Hippocampal formation (tissue), 2 donors: ENCODE results near the gene NDUFAF7.
"Not testable (repeated sequence)": the region's sequence is repeated elsewhere in the genome, so short reads cannot be mapped to it uniquely, and the experiment has no call there.

Experiments
- DNase-seq, 2 donors: peaks; one replicate each; lab custom pipeline; 2025; lab: John Stamatoyannopoulos, UW

NDUFAF7 gene, protein sequence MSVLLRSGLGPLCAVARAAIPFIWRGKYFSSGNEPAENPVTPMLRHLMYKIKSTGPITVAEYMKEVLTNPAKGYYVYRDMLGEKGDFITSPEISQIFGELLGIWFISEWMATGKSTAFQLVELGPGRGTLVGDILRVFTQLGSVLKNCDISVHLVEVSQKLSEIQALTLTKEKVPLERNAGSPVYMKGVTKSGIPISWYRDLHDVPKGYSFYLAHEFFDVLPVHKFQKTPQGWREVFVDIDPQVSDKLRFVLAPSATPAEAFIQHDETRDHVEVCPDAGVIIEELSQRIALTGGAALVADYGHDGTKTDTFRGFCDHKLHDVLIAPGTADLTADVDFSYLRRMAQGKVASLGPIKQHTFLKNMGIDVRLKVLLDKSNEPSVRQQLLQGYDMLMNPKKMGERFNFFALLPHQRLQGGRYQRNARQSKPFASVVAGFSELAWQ

DNA sequence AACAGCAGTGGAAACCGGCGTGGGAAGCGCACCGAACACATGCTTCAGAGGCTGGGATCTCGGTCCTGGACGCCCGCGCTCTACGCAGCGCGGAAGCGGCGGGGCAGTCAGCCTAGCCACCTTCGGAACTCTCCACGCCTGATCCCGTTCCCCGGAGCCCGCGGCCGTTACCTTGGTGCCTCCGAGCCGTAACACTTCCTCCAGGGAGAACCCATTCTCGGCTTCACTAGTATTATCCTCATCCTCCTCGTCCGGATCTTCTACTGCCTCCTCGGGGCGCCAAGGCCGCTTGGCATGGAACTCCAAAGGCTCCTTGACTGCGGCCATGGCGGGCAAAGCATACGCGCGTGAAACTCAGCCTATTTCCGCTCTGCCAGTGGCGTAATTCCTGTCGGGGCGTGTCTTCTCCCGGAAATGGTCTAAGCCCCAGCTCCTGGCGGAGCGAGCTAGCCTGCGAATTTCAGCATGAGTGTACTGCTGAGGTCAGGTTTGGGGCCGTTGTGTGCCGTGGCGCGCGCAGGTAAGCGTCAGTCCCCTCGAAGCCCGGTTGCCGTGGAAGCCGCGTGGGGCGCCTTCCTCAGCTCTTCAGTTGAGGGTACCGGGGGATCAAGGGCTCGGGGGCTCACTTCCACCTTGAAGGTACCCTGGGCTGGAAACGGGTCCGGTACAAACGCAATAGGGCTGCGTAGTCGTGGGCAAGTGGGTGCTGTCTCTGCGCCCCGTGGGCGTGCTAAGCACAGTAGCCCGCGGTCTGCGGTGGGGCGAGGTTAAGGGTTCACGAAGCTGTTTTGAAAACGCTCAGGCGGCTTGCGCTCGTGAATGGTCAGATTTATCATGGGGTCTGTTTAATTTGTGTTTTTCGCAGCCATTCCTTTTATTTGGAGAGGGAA, at the start of gene NDUFAF7, which contains the start of gene CEBPZ:
NDUFAF7 (plus strand) TSS at position 418 of the 890 bp plus-strand sequence; CDS start at position 466, 48 bp downstream.
CEBPZ (minus strand) TSS at position 356 of the 890 bp plus-strand sequence; CDS start at position 327, 29 bp downstream.
- DNase-seq: peak; percentile 89

GRCh38 chr2:37181726-37182684, 49.5 kb upstream of the NDUFAF7 start:
- no peak for DNase-seq

DNA sequence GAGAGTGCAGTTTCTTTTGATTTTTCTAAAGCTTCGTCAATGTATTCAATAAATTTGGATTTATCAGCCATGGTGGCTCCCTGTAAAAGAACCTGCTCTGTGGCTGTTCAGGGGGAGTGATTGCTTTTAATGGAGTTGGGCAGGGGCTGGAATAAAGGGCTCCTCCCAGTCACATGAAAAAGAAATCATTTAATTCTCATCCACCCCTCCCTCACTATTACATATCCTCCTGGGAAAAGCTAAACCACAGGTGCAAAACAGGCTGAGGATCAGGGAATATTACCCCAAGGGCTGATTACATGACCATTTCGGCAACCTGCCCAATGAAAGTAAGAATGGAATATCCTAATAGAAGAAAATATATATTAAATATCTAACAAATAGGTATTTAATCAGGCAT, 42.9 kb upstream of the NDUFAF7 start, which contains the start of gene SULT6B1:
SULT6B1 (minus strand) TSS at position 101 of the 400 bp plus-strand sequence; CDS start at position 71, 30 bp downstream.
- DNase-seq: no peak

DNA sequence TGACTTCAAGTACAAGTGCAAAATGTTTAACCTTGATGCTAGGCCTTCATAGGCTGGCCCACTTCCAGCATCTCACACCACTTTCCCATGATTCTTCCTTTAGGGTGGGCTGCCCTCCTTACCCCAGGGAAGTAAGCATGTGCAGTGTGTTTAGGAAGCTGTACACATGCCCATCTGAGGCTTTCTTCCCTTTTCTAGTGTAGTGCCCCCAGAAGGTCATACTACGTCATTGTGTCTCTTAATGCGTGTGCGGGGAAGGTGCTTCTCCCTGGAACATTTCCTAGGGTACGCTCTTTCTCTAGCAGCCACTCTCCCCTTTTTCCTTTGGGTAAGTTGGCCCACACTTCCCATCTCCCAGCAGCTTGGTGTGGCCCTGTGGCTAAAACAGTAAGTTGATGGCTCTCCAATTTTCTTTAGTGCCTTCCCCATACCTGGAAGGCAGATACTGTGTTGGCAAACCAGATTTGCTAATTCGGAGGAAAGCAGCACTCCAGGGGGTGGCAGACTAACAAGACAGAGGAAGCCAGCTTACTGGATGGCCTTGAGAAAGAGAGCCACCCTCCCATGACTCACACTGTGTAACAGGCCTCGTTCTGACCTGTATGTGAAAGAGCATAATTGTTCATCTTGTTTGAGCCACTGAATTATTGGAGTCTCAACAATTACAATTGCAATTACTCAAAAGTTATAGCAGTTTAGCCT, 41.9 kb upstream of the NDUFAF7 start:
- DNase-seq: no peak

GRCh38 chr2:37190290-37190689, 41.2 kb upstream of the NDUFAF7 start:
- no peak for DNase-seq

DNA sequence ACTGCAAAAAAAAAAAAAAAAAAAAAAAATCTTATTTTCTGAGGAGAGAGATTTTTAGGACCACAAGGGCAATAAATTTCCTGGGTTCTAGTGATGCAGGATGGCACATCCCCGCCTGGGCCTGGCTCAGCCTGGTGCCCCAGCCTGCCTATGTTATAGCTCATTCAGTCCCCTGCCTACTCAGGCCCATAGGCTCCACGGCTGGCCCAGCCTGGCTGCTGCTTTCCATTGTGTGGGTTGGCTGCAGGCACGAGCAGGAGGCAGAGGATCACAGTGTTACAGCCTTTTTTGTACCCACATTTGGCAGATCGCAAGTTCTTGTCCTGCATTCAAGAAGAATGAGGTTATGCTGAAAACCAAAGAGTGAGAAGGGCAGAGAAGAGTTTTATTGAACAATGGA, 40.2 kb upstream of the NDUFAF7 start:
- no peak for DNase-seq

DNA sequence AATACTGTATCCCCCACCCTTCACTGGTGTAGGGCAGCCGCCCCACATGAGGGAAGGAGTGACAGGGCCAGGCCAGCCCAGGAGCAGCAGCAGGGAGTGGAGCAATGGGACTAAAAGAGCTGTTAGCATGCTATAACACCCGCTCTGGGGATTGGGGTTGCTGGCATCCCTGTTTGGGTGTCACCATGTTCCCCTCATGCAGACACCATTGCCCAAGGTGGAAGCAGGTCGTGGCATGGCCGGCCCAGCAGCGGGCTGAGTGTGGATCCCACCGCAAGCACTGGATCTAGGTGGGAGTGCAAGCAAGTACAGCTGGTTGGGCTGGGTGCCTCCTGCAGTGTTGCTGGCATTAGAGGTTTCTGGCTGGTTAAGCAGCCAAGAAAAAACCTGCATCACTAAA, 39.7 kb upstream of the NDUFAF7 start:
- DNase-seq: no peak

GRCh38 chr2:37192551-37192950, 38.9 kb upstream of the NDUFAF7 start:
- DNase-seq: no peak

DNA sequence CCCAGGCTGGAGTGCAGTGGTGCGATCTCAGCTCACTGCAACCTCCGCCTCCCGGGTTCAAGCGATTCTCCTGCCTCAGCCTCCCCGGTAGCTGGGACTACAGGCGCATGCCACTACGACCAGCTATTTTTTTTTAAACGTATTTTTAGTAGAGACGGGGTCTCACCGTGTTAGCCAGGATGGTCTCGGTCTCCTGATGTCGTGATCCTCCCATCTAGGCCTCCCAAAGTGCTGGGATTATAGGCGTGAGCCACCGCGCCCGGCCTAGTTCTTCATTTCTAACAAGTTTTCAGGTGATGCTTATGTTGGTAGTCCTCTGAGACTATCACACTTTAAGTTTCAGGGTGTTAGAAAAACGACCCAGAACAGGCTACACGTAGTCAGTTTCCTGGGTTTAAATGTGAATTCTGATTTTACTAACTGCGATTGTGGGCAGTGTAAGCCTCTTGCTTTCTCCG, 35.6 kb upstream of the NDUFAF7 start:
- DNase-seq: not testable (repeated sequence)

DNA sequence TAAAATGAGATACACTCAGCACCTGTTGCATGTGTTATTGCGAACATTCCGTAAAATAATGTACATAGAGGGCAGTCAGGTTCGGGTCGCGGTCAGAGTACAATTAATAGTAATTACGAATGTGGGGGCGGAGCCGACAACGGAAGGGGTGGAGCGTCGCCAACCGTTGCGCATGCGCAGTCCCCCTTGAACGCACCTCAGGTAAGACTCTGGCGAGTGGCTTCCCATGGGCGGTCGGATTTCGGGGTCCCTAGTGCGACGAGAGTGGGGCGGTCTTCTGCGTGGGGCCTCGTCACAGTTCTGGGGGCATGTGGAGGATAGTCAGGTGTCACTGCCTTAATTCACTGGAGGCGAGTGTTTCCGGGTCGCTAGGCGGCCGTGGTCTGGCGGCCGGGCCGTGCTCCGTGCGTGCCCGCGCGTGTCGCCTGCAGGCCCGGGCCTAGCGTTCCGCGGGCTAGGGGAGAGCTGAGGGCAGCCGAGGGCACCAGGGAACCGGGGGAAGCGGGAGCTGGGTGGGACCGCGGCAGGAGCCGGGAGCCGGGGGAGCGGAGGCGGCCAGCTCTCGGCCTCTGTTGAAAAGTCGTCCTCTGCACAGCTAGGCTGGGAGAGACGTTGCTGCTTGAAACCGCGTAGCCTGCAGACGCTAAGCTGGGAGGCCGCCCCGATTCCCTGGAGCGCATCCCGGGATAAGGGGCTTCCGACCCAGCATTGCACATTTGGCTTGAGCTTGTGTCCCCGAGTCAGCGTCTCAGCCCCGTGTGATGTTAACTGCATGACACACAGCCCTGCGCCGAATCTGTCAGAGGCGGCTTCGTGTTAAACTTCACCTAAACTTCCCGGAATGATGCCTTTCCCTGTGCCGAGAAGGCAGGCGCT, 34.9 kb upstream of the NDUFAF7 start, which contains the start of gene CEBPZOS:
CEBPZOS (plus strand) TSS at position 177 of the 876 bp plus-strand sequence. CDS start 3,209 bp downstream, outside the sequence.
- DNase-seq: peak; percentile 46 to 78

DNA sequence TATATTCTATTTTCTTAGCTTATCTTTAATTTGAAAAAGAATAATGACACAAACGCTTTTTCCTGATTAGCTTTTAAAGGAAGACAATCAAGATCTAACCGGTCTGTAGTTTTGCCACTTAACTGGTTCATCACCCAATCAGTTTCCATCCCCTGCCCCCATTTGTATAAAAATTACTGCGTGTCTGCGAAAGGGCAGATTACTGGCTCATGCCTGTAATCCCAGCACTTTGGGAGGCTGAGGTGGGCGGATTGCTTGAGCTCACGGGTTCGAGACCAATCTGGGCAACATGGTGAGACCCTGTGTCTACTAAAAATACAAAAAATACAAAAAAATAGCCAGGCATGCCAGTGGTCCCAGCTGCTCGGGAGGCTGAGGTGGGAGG, 32.8 kb upstream of the NDUFAF7 start:
- no peak for DNase-seq

DNA sequence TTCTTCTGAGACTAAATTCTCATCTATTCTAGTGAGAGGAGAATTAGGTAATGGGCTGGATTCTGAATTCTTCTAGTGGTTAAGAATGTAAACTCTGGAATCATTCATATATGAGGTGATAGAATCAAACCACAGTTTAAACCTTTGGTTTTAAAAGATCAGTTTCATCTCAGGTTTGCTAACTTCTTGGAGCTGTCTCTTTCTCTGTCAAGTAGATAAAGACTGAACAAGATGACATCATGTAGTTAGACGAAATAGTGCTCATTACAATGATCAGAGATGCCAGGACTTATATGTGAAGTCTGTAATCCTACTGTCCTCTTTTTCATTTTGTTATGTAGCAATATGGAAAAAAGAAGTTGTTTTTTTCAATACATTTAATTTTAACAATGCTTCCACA, 30.2 kb upstream of the NDUFAF7 start:
- no peak for DNase-seq

DNA sequence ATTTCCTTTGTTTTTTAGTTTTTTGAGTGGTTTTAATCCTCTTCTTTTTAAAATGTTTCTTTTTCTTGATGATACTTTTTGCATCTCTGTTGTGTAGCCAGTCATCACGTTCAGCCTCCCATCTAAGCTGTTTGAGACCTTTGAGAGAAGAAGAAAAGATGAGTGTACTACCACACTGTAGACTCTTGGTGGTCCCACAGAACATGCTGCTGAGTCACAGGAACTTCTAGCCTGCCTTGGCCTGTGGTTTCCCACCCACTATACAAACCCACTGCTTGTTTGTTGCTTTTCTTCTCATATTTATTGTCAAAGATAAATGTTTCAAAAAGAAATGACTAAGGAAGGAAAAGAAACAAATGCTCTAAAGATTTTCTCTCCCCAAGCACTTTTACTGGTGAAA, 29.7 kb upstream of the NDUFAF7 start:
- DNase-seq: no peak

DNA sequence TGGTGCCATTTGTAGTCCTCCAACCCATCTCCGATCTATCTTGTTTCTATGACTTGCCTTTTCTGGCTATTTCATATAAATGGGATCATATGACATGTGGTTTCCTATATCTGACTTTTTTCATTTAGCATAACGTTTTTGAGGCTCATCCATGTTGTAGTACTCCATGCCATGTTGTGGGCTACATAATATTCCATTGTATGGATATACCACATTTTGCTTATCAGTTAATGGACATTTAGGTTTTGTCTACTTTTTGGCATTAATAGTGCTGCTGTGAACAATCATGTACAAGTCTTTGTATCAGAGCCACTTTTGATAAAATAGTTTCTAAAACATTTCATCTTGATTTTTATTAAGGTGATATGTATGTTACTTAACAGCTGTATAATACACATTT, 27.8 kb upstream of the NDUFAF7 start:
- no peak for DNase-seq

GRCh38 chr2:37205071-37205661, 26.3 kb upstream of the NDUFAF7 start:
- DNase-seq: not testable (repeated sequence)

DNA sequence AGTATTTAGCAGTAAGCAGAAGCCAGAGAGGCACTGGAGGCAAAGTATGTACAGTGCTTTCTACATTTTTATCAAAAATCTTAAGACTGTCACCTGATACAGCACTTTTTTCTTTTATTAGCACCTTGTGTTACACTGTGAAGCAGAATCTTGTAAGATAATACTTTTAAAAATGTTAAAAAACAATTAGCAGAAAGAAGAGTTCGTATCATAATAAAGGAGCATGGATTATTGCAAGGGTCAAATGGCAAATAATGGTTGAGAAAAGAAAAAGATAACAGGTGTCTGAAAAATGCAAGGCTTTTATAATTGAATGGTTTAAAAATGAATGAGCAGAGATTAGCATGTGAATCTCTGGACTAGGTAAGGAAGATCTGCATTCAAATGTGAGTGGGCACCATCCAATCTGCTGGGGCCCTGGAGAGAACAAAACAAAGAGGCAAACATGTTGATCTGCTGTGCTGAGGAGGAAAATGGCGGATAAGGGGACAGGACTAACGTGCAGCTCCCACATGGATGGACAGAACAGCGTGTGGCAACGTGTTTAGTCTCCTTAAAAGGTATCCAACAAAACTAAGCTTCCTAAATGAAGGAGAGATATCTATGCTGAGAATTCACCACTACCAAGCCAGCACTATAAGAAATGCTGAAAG, 25.6 kb upstream of the NDUFAF7 start:
- no peak for DNase-seq

GRCh38 chr2:37206760-37207159, 24.7 kb upstream of the NDUFAF7 start:
- DNase-seq: not testable (repeated sequence)

DNA sequence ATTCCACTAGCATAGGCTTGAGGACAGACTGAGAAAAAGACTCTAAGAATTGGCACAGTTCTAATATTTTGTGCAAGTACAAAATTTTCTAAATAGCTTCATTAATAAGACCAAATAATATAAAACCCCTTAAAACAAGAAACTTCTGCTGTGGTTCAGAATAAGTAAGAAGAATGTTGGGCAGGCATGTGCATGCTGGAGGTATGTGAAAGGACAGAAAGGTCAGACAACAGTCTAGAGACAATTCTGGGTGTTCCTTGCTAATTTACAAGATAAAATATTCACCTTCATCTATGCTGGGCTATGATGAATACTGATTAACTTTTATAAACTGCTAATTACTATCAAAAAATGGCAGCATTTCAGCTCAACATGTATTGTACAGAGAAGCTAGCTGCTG, 20.2 kb upstream of the NDUFAF7 start:
- no peak for DNase-seq
